ENCODE measurements around the gene CD34.

DNA sequence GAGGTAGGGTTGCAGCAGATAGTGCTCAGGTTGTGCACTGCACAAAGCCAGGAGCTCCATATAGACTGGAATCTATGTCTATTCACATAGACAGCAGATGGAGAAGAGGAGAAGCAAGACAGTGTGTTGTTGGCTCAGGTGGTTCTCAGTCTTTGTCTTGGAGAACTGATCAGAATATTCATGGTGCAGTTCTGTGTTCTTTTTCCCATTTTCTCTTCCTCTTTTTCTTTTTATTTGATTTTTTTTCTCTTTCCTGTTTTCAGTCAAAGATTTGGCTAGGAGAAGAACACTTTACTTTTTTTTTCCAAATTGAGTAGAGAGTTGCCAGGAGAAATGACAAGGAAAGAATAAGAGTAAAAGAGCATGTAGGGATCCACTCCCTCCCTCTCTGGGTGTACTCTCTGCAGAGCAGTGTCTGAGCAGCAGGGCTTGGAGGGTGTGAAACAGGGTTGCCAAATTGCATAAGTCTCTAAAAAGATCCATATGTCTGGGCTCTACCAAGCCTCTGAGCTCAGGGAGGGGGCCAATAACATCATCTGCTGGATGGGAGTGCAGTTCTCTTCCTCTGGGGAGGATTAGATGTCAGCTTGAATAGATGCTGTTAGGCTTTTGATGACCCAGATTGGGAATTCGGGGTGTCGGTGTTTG, 8.7 kb upstream of the CD34 start:
- TF ChIP-seq, protein P1, sequence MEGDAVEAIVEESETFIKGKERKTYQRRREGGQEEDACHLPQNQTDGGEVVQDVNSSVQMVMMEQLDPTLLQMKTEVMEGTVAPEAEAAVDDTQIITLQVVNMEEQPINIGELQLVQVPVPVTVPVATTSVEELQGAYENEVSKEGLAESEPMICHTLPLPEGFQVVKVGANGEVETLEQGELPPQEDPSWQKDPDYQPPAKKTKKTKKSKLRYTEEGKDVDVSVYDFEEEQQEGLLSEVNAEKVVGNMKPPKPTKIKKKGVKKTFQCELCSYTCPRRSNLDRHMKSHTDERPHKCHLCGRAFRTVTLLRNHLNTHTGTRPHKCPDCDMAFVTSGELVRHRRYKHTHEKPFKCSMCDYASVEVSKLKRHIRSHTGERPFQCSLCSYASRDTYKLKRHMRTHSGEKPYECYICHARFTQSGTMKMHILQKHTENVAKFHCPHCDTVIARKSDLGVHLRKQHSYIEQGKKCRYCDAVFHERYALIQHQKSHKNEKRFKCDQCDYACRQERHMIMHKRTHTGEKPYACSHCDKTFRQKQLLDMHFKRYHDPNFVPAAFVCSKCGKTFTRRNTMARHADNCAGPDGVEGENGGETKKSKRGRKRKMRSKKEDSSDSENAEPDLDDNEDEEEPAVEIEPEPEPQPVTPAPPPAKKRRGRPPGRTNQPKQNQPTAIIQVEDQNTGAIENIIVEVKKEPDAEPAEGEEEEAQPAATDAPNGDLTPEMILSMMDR (conservative IDR thresholded peaks at IDR 0.05) = no peak
- no peak for TF ChIP-seq EZH2 (IDR thresholded peaks at IDR 0.05; ENCODE audit: low read depth)

Data from PC-9 (cell line).